Measurements from ENCODE around the gene EPB41L2. TPM values are rescaled to one million over a fixed set of nuclear protein-coding genes. Genes with fewer than 3 reads are reported as not detected.
"Not testable (repeated sequence)": the region's sequence is repeated elsewhere in the genome, so short reads cannot be mapped to it uniquely, and the experiment has no call there.

Gene EPB41L2
- 20.8 and 30.2 TPM in 2 replicates for total RNA-seq (2014; rRNA removed; shearing (Covaris generic))

- peak; percentile 35 for DNase-seq (ENCODE audit: low spot score)
- in situ Hi-C loops (cut with HindIII; ENCODE audit: low sequenced_read_pairs): no loop called here
These were observed at the start of gene EPB41L2 for GRCh38 chr6:131063028-131063763. Gene EPB41L2 (minus strand): TSS chr6:131063245. CDS start chr6:130956485, 106,760 bp downstream.

- in situ Hi-C loops (cut with HindIII; ENCODE audit: low sequenced_read_pairs): no loop called here
- no peak for DNase-seq (ENCODE audit: low spot score)
These were observed 49.2 kb upstream of the EPB41L2 start for GRCh38 chr6:131112249-131112648.

DNA sequence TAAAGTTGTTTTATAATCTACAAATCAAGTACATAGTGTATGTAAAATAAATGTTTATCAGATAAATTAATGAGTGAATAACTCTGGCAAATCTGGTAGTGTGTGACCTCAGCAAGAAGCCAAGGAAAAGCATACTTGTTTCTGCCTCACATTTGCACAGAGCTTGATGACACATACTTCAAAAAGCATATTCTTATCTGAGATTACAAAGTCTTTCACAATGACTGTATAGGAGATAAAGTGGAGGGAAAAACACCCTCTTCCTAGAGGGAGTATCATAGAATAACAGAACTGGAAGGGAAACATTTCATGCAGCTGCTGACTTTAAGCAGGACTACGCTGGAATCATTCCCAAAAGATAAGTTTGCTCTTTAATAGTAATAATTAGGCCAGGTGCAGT is 44.1 kb upstream of the EPB41L2 start:
- DNase-seq (ENCODE audit: low spot score): no peak
- in situ Hi-C loops (cut with HindIII; ENCODE audit: low sequenced_read_pairs): no loop called here

- in situ Hi-C loops (cut with HindIII; ENCODE audit: low sequenced_read_pairs): no loop called here
These were observed 40.9 kb upstream of the EPB41L2 start for GRCh38 chr6:131103901-131104300.

DNA sequence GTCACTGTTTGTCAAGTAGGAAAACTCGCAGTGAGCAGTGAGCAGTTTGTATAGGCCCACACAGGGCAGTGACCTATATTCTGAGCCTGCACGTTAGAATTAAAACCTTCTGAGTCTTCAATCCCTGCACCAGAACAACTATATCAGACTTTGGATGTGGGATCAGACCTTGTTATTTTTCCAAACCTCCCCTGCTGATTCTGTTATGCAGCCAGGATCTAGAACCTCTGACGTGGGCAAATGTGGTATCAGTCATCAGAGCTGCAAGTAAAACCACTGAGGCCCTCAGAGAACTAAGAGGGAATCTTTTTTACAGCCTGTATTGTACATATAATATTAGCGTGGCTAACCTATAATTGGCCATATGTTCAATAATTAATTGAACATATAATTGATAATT is 40.3 kb upstream of the EPB41L2 start:
- in situ Hi-C loops (cut with HindIII; ENCODE audit: low sequenced_read_pairs): no loop called here
- no peak for DNase-seq (ENCODE audit: low spot score)

More at GRCh38 chr6:131103901-131104300, 40.9 kb upstream of the EPB41L2 start:
- DNase-seq (ENCODE audit: low spot score): no peak

- no peak for DNase-seq (ENCODE audit: low spot score)
- in situ Hi-C loops (cut with HindIII; ENCODE audit: low sequenced_read_pairs): no loop called here
These were observed 39.1 kb upstream of the EPB41L2 start for GRCh38 chr6:131101911-131102680.

- in situ Hi-C loops (cut with HindIII; ENCODE audit: low sequenced_read_pairs): no loop called here
- no peak for DNase-seq (ENCODE audit: low spot score)
These were observed 33.7 kb upstream of the EPB41L2 start for GRCh38 chr6:131096786-131097185.

DNA sequence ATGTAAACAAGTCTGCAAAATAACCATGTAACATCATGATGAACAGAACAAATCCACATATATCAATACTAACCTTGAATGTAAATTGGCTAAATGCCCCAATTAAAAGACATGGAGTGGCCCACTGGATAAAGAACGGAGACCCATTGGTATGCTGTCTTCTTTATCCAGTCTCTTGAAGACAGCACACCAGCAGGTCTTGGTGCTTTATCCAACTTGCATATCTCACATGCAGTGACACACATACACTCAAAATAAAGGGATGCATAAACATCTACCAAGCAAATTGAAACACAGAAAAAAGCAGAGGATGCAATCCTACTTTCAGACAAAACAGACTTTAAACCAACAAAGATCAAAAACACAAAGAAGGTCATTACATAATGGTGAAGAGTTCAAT is 30.3 kb upstream of the EPB41L2 start:
- in situ Hi-C loops (cut with HindIII; ENCODE audit: low sequenced_read_pairs): no loop called here
- DNase-seq (ENCODE audit: low spot score): no peak

DNA sequence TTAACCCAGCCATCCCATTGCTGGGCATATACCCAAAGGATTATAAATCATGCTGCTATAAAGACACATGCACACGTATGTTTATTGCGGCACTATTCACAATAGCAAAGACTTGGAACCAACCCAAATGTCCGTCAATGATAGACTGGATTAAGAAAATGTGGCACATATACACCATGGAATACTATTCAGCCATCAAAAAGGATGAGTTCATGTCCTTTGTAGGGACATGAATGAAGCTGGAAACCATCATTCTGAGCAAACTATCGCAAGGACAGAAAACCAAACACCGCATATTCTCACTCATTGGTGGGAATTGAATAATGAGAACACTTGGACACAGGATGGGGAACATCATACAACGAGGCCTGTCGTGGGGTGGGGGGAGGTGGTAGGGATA is 28.9 kb upstream of the EPB41L2 start:
- DNase-seq (ENCODE audit: low spot score); in situ Hi-C loops (cut with HindIII; ENCODE audit: low sequenced_read_pairs): not testable (repeated sequence)

DNA sequence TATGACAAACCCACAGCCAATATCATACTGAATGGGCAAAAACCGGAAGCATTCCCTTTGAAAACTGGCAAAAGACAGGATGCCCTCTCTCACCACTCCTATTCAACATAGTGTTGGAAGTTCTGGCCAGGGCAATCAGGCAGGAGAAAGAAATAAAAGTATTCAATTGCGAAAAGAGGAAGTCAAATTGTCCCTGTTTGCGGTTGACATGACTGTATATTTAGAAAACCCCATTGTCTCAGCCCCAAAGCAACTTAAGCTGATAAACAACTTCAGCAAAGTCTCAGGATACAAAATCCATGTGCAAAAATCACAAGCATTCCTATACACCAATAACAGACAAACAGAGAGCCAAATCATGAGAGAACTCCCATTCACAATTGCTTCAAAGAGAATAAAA is 27.3 kb upstream of the EPB41L2 start:
- in situ Hi-C loops (cut with HindIII; ENCODE audit: low sequenced_read_pairs); DNase-seq (ENCODE audit: low spot score): not testable (repeated sequence)

DNA sequence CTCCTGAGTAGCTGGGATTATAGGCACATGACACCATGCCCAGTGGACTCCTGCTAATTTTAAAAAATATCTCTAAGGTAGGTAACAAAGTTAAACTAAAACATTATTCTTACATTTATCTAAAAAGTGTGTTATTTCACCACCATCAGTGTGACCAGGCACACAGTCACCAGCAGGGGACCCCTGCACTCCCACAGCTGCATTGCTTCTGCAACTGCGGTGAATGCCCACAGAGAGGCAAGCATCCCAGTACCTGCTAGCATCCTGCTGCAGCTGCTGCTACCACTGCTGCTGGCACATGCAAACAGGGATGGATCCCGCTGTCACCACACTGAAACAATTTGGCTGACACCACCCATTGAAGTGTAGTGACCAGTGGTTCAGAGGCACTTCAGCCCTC is 21.9 kb upstream of the EPB41L2 start:
- DNase-seq (ENCODE audit: low spot score): no peak
- in situ Hi-C loops (cut with HindIII; ENCODE audit: low sequenced_read_pairs): no loop called here

DNA sequence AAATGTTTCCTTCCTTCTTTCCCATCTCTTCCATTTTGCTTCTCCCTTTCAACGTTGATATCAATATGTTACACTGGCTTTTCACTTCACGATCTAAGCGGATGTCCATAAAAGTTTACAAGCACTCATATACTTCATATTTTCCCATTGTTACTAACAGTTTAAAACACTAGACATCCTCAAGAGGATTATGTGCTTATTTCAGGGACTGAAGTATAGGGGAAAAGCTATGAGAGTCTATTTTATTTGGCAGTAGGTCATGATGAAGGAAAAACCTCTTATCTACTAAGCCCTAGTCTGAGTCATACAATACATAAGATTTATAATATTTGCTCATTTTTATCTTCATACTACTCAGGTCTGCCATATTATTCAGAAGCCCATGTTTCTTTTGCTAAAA is 20.6 kb upstream of the EPB41L2 start:
- DNase-seq (ENCODE audit: low spot score): no peak
- in situ Hi-C loops (cut with HindIII; ENCODE audit: low sequenced_read_pairs): no loop called here

GRCh38 chr6:131082335-131082734 is 19.3 kb upstream of the EPB41L2 start:
- DNase-seq (ENCODE audit: low spot score): no peak
- in situ Hi-C loops (cut with HindIII; ENCODE audit: low sequenced_read_pairs): no loop called here

- no peak for DNase-seq (ENCODE audit: low spot score)
- in situ Hi-C loops (cut with HindIII; ENCODE audit: low sequenced_read_pairs): no loop called here
These were observed 17.0 kb upstream of the EPB41L2 start for GRCh38 chr6:131080084-131080483.

DNA sequence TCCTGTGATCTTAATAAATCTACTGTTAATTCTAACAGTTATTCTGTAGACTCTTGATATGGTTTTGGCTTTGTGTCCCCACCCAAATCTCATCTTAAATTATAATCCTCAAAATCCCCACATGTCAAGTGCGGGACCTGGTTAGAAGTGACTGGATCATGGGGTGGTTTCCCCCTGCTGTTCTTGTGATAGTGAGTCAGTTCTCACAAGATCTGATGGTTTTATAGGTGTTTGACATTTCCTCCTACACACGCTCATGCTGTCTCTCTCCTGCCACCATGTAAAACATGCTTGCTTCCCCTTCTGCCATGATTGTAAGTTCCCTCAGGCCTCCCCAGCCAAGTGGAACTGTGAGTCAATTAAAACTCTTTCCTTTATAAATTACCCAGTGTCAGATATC is 10.5 kb upstream of the EPB41L2 start:
- DNase-seq (ENCODE audit: low spot score): no peak

GRCh38 chr6:131070061-131070460 is 7.0 kb upstream of the EPB41L2 start:
- in situ Hi-C loops (cut with HindIII; ENCODE audit: low sequenced_read_pairs): no loop called here

More for the DNA sequence above, 10.5 kb upstream of the EPB41L2 start:
- in situ Hi-C loops (cut with HindIII; ENCODE audit: low sequenced_read_pairs): no loop called here

GRCh38 chr6:131068165-131068564 is 5.1 kb upstream of the EPB41L2 start:
- in situ Hi-C loops (cut with HindIII; ENCODE audit: low sequenced_read_pairs): no loop called here
- no peak for DNase-seq (ENCODE audit: low spot score)

More at GRCh38 chr6:131070061-131070460, 7.0 kb upstream of the EPB41L2 start:
- no peak for DNase-seq (ENCODE audit: low spot score)

DNA sequence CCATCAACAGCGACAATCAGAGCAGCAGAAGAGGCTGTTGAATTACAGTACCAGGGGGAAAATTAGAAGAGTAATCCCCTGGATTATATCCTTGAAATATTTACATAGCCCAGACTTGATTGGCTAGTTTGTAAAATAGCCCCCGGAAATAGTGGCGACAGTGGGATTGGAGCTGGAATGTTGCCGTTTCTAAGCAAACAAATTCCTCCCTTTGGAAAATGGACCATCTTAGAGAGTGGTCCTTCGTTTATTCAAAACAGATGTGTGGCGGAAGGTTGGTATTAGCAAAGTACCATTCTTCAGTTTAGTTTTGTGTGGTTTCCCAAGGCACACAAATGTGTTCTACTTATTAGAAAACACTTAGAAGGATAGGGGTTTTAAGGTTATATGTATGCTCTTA is 4.5 kb upstream of the EPB41L2 start:
- no peak for DNase-seq (ENCODE audit: low spot score)
- in situ Hi-C loops (cut with HindIII; ENCODE audit: low sequenced_read_pairs): no loop called here

- in situ Hi-C loops (cut with HindIII; ENCODE audit: low sequenced_read_pairs): no loop called here
- no peak for DNase-seq (ENCODE audit: low spot score)
These were observed 2.8 kb upstream of the EPB41L2 start for GRCh38 chr6:131065824-131066171.

DNA sequence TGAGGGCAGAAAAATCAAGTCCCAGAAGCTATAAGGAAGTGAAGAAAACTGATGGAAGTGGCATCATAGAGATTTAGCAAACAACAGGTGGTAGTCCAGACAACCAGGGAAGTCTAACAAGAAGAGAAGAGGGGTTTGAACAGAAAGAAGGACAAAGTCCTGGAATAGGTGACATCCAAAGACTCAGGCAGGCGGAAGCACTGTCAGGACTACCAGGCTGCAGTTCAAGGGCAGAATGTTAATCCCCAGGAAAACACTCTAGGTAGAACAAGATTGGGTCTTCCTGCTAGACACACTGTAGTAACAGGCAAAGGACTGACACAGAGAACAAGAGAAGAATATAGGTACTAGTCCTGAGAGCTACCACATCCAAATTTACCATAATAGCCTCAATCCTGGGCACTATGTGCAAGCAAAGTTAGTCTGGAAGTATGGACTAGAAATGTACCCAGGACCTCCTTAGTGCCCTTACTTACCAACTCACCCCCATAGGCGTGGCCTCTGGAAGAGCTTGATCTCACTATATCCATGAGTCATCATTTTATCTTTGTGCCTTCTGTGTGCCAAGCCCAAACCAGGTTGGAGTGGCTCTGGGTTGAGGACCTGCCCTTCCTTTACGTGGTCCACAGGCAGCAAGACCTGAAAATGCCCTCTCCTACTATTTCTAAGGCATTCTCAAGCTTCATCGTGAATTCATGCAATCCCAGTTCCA is 2.2 kb upstream of the EPB41L2 start:
- in situ Hi-C loops (cut with HindIII; ENCODE audit: low sequenced_read_pairs): no loop called here
- DNase-seq (ENCODE audit: low spot score): no peak
